HepG2 (cell line): ENCODE measurements around the gene BSN. TPM values are rescaled to one million over a fixed set of nuclear protein-coding genes. Genes with fewer than 3 reads are reported as not detected.
"Not testable (repeated sequence)": the region's sequence is repeated elsewhere in the genome, so short reads cannot be mapped to it uniquely, and the experiment has no call there.

Experiments used
- ATAC-seq: fragments of 200-7000 bp; cut with Tn5 transposase; 3 replicates; pipeline ENCODE4 v1.9.1; 2020; ENCODE audit warnings: mild to moderate bottlenecking, moderate library complexity
- BruUV-seq: library from RNA; stranded (reverse); fragments of 400-500 nt; replicated peaks from 2 replicates; lab custom pipeline; 2021; lab: Mats Ljungman, UMichigan
- CTCF ChIA-PET: fragments of 300-600 bp; formaldehyde crosslinking; extraction: SDS; loops from one replicate; lab custom pipeline; 2021; ENCODE audit warnings: low total read pairs, inconsistent platforms, low intra/inter-chr PET ratio; lab: Yijun Ruan, JAX
- POLR2A ChIA-PET: fragments of 350-600 bp; sonication (Branson Sonifier 250); formaldehyde crosslinking; loops from one replicate; lab custom pipeline; 2020; ENCODE audit warnings: antibody characterized with exemption, inconsistent platforms; lab: Yijun Ruan, JAX
- DNase-seq: peaks from one replicate; pipeline ENCODE4 v3.0.0-alpha.2; 2015; ENCODE audit warnings: low spot score
- FAIRE-seq: peaks from 3 replicates; lab custom pipeline; 2011; peaks lifted over from hg19 to GRCh38; lab: Jason Lieb, UNC
- H2AFZ ChIP-seq: one replicate; pipeline ENCODE4 v1.6.1; 2011; ENCODE audit warnings: low read length, inconsistent platforms
- H3K27ac ChIP-seq: fragments of 300-600 bp; 3 replicates; pipeline ENCODE4 v1.8.0; 2011; ENCODE audit warnings: mixed run types, mild to moderate bottlenecking, mixed read lengths, low read length, inconsistent platforms; ENCODE audit not compliant: insufficient read depth; ENCODE audit errors: extremely low read length
- H3K27me3 ChIP-seq, 2 experiments: fragments of 200-600 bp in 1 of 2; 2 replicates in 1 of 2; 3 replicates in 1 of 2; pipeline versions ENCODE4 v1.6.0 to v1.8.0; 2011; ENCODE audit warnings: low read length in 2 of 2, mild to moderate bottlenecking in 2 of 2, moderate library complexity in 2 of 2, inconsistent platforms in 1 of 2; ENCODE audit not compliant: insufficient read depth in 2 of 2, control insufficient read depth in 1 of 2
- H3K36me3 ChIP-seq, 2 experiments: fragments of 200-600 bp in 1 of 2; replicated peaks in 1 of 2; 2 replicates in 1 of 2; 3 replicates in 1 of 2; pipeline versions ENCODE4 v1.5.1 to v1.8.0; 2011; ENCODE audit warnings: low read length in 2 of 2, inconsistent platforms in 1 of 2; ENCODE audit not compliant: insufficient read depth in 2 of 2, control insufficient read depth in 1 of 2
- H3K4me1 ChIP-seq: 2 replicates; pipeline ENCODE4 v1.5.1; 2012; ENCODE audit warnings: low read length, inconsistent platforms; ENCODE audit not compliant: insufficient read depth
- H3K4me2 ChIP-seq: 2 replicates; pipeline ENCODE4 v1.6.0; 2011; ENCODE audit warnings: low read depth, low read length, inconsistent platforms
- H3K4me3 ChIP-seq, 3 experiments: fragments of 200-600 bp in 1 of 3; sonication (generic), shearing (Covaris generic) in 1 of 3; replicated peaks in 1 of 3; 2 replicates each; pipeline ENCODE4 v1.5.1; 2011 to 2016; ENCODE audit warnings: low read length in 3 of 3, inconsistent platforms in 2 of 3, low read depth in 2 of 3, mild to moderate bottlenecking in 2 of 3, control low read depth in 1 of 3, mixed read lengths in 1 of 3; ENCODE audit not compliant: insufficient read depth in 1 of 3
- H3K79me2 ChIP-seq: one replicate; pipeline ENCODE4 v1.6.1; 2011; ENCODE audit warnings: low read length, inconsistent platforms; ENCODE audit not compliant: insufficient read depth
- H3K9ac ChIP-seq: 2 replicates; pipeline ENCODE4 v1.6.0; 2011; ENCODE audit warnings: mild to moderate bottlenecking, low read depth, low read length, inconsistent platforms; ENCODE audit not compliant: insufficient read depth
- H3K9me3 ChIP-seq: 2 replicates; pipeline ENCODE4 v1.5.1; 2012; ENCODE audit warnings: mild to moderate bottlenecking, low read length
- H4K20me1 ChIP-seq: 2 replicates; pipeline ENCODE4 v1.6.0; 2011; ENCODE audit warnings: inconsistent platforms, mild to moderate bottlenecking, low read length, moderate library complexity; ENCODE audit not compliant: insufficient read depth
- AGO1 ChIP-seq: fragments of 200-400 bp; formaldehyde crosslinking; IDR thresholded peaks from 2 replicates; pipeline ENCODE4 v1.6.1; 2017; ENCODE audit warnings: mild to moderate bottlenecking, low read depth, low read length, moderate library complexity; ENCODE audit not compliant: poor library complexity, severe bottlenecking
- AGO2 ChIP-seq: fragments of 200-400 bp; formaldehyde crosslinking; optimal IDR thresholded peaks from 2 replicates; pipeline ENCODE3; 2017; ENCODE audit warnings: mild to moderate bottlenecking, low read depth, low read length, moderate library complexity
- RBFOX2 ChIP-seq: fragments of 200-400 bp; formaldehyde crosslinking; IDR thresholded peaks from 2 replicates; pipeline ENCODE4 v1.6.1; 2017; ENCODE audit warnings: low read depth, mild to moderate bottlenecking, low read length
- WGBS: methylation state at CpG from one replicate; pipeline ENCODE4 v1.1.6; 2017; ENCODE audit warnings: low lambda C conversion rate; 5-methylcytosine and 5-hydroxymethylcytosine counted together
- in situ Hi-C: cut with HindIII; loops from 2 replicates; pipeline ENCODE4 v1.10.0; 2017; ENCODE audit warnings: low pct_unique_long_range_greater_than_20kb; ENCODE audit not compliant: extremely low pct_ligation_motif_present
- intact Hi-C: fragments of 100-400 bp; cut with micrococcal nuclease; formaldehyde crosslinking; loops from one replicate; pipeline ENCODE4 v1.10.0; 2022; ENCODE audit not compliant: unreplicated experiment
- polyA plus RNA-seq, 8 experiments: library from polyadenylated mRNA; depleted of rRNA in 3 of 8; stranded (reverse) in 7 of 8; unstranded in 1 of 8; fragments of >200 nt; fragmentation: Illumina TruSeq in 4 of 8; extraction: Trizol in 4 of 8; gene quantifications; 2 replicates each; pipeline versions ENCODE4 v1.2.1 to v1.2.3, GENCODE V29; 2011 to 2016; ENCODE audit warnings: low read depth in 4 of 8, missing spikeins in 1 of 8, mixed read lengths in 1 of 8; ENCODE audit not compliant: insufficient read depth in 1 of 8
- total RNA-seq, 5 experiments: library from RNA; depleted of rRNA; stranded (reverse); fragments of >200 nt; fragmentation: Illumina TruSeq; extraction: Trizol; gene quantifications; 2 replicates each; pipeline ENCODE4 v1.2.3, GENCODE V29; 2016; ENCODE audit warnings: low read depth in 1 of 5
- TF ChIP-seq, protein P1 (sequence below): sonication (generic); formaldehyde crosslinking; IDR thresholded peaks from 2 replicates; pipeline ENCODE4 v1.5.1; 2020; ENCODE audit warnings: mild to moderate bottlenecking, missing genetic modification reagents, moderate library complexity

BSN gene
- total and polyA plus RNA-seq, 2 of the 13 experiments (the other 11 are each of a cell fraction or from before 2014, with no cell fraction given), result 0.42 to 0.86 TPM

DNA sequence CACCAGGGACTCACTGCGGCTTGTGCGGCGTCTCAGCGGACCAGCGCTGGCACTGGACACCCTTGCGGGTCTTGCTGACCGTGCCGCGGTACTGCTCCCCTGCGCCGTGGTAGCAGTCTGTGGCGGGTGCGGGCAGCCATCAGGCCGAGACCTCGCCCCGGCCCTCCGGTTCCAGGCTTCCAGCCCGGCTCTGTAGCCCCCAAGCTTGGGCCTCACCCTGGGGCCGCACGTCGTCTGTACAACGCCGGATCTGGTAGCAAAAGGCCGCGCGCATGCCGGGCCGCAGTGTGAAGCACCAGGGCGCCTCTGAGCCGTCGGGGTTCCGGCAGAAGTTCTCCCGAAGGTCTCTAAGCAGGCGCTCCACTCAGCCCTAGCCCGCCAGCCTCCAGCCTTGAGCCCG is 131.6 kb downstream of the BSN start:
- H3K9me3 ChIP-seq, H3K4me2 ChIP-seq, CTCF ChIA-PET, H3K9ac ChIP-seq, in situ Hi-C loops, intact Hi-C loops, H4K20me1 ChIP-seq, ATAC-seq, POLR2A ChIA-PET, FAIRE-seq, H2AFZ ChIP-seq, H3K27me3 ChIP-seq, H3K27ac ChIP-seq, DNase-seq, H3K4me3 ChIP-seq: not testable (repeated sequence)
- Histone ChIP-seq H3K79me2 (peaks cover 27% of the 10 kb centered on the region), H3K4me1 (peaks cover 44% of the 10 kb centered on the region), H3K36me3 (peaks cover 16 to 30% of the 10 kb centered on the region in 2 experiments)
- BruUV-seq, result TSS peak; percentile 48
- WGBS, result 100% methylated on average over 2 of the region's 36 CpGs
- TF ChIP-seq, protein P1, sequence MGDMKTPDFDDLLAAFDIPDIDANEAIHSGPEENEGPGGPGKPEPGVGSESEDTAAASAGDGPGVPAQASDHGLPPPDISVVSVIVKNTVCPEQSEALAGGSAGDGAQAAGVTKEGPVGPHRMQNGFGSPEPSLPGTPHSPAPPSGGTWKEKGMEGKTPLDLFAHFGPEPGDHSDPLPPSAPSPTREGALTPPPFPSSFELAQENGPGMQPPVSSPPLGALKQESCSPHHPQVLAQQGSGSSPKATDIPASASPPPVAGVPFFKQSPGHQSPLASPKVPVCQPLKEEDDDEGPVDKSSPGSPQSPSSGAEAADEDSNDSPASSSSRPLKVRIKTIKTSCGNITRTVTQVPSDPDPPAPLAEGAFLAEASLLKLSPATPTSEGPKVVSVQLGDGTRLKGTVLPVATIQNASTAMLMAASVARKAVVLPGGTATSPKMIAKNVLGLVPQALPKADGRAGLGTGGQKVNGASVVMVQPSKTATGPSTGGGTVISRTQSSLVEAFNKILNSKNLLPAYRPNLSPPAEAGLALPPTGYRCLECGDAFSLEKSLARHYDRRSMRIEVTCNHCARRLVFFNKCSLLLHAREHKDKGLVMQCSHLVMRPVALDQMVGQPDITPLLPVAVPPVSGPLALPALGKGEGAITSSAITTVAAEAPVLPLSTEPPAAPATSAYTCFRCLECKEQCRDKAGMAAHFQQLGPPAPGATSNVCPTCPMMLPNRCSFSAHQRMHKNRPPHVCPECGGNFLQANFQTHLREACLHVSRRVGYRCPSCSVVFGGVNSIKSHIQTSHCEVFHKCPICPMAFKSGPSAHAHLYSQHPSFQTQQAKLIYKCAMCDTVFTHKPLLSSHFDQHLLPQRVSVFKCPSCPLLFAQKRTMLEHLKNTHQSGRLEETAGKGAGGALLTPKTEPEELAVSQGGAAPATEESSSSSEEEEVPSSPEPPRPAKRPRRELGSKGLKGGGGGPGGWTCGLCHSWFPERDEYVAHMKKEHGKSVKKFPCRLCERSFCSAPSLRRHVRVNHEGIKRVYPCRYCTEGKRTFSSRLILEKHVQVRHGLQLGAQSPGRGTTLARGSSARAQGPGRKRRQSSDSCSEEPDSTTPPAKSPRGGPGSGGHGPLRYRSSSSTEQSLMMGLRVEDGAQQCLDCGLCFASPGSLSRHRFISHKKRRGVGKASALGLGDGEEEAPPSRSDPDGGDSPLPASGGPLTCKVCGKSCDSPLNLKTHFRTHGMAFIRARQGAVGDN (CRISPR knock-in tag), result peak; percentile 27; the same call in 1 of the 2 replicates
- TF ChIP-seq AGO2 (peak; percentile 70), RBFOX2 (peak; percentile 62), AGO1 (peak; percentile 10)
